Trophoblast cell (in vitro differentiated cells and primary cell): ENCODE measurements around the gene RBM20.
"Not testable (repeated sequence)": the region's sequence is repeated elsewhere in the genome, so short reads cannot be mapped to it uniquely, and the experiment has no call there.

ENCODE experiments used
- DNase-seq, 2 donors: peaks; one replicate each; pipeline ENCODE4 v3.0.0-alpha.2; 2016
- H2AFZ ChIP-seq: 2 replicates; pipeline ENCODE4 v1.6.1; 2013; ENCODE audit warnings: low read length, moderate library complexity, mild to moderate bottlenecking; ENCODE audit not compliant: insufficient read depth, poor library complexity
- H2AK5ac ChIP-seq: 2 replicates; pipeline ENCODE4 v1.6.1; 2013; ENCODE audit warnings: mild to moderate bottlenecking, low read length
- H2BK120ac ChIP-seq: 2 replicates; pipeline ENCODE4 v1.6.1; 2013; ENCODE audit warnings: low read length, mild to moderate bottlenecking, moderate library complexity; ENCODE audit not compliant: insufficient read depth, poor library complexity
- H2BK12ac ChIP-seq: 2 replicates; pipeline ENCODE4 v1.6.1; 2013; ENCODE audit warnings: mild to moderate bottlenecking, low read length, moderate library complexity
- H2BK5ac ChIP-seq: 2 replicates; pipeline ENCODE4 v1.6.1; 2013; ENCODE audit warnings: low read length, low read depth, moderate library complexity, mild to moderate bottlenecking; ENCODE audit not compliant: poor library complexity
- H3K14ac ChIP-seq: 2 replicates; pipeline ENCODE4 v1.6.1; 2013; ENCODE audit warnings: mild to moderate bottlenecking, low read length
- H3K18ac ChIP-seq: 2 replicates; pipeline ENCODE4 v1.6.1; 2013; ENCODE audit warnings: mild to moderate bottlenecking, low read length
- H3K23ac ChIP-seq: 2 replicates; pipeline ENCODE4 v1.6.1; 2013; ENCODE audit warnings: low read length
- H3K27ac ChIP-seq: 2 replicates; pipeline ENCODE4 v1.5.1; 2013; ENCODE audit warnings: low read depth, mild to moderate bottlenecking, inconsistent platforms, low read length, moderate library complexity
- H3K27me3 ChIP-seq: 2 replicates; pipeline ENCODE4 v1.6.1; 2013; ENCODE audit warnings: inconsistent platforms, mild to moderate bottlenecking, low read length, moderate library complexity; ENCODE audit not compliant: insufficient read depth
- H3K36me3 ChIP-seq, 2 experiments: 1 replicate in 1 of 2; 2 replicates in 1 of 2; pipeline ENCODE4 v1.6.1; 2013; ENCODE audit warnings: low read length in 2 of 2, mild to moderate bottlenecking in 2 of 2, moderate library complexity in 1 of 2; ENCODE audit not compliant: insufficient read depth in 2 of 2, control insufficient read depth in 1 of 2
- H3K4ac ChIP-seq: 2 replicates; pipeline ENCODE4 v1.6.1; 2013; ENCODE audit warnings: low read depth, mild to moderate bottlenecking, low read length, moderate library complexity
- H3K4me1 ChIP-seq, 2 experiments: 1 replicate in 1 of 2; 2 replicates in 1 of 2; pipeline ENCODE4 v1.6.1; 2013; ENCODE audit warnings: low read length in 2 of 2, mild to moderate bottlenecking in 2 of 2, moderate library complexity in 1 of 2; ENCODE audit not compliant: insufficient read depth in 2 of 2, control insufficient read depth in 1 of 2
- H3K4me2 ChIP-seq: 2 replicates; pipeline ENCODE4 v1.6.1; 2013; ENCODE audit warnings: inconsistent platforms, mild to moderate bottlenecking, low read length, moderate library complexity
- H3K4me3 ChIP-seq: 2 replicates; pipeline ENCODE4 v1.5.1; 2013; ENCODE audit warnings: mild to moderate bottlenecking, low read depth, low read length, inconsistent platforms
- H3K79me1 ChIP-seq: one replicate; pipeline ENCODE4 v1.6.1; 2013; ENCODE audit warnings: low read length
- H3K79me2 ChIP-seq: 2 replicates; pipeline ENCODE4 v1.6.1; 2013; ENCODE audit warnings: low read length, mild to moderate bottlenecking; ENCODE audit not compliant: control insufficient read depth, insufficient read depth, poor library complexity
- H3K9ac ChIP-seq: 2 replicates; pipeline ENCODE4 v1.6.1; 2013; ENCODE audit warnings: mild to moderate bottlenecking, low read length
- H3K9me3 ChIP-seq: 2 replicates; pipeline ENCODE4 v1.6.1; 2013; ENCODE audit warnings: low read depth, mild to moderate bottlenecking, control low read depth, inconsistent platforms, low read length; ENCODE audit not compliant: insufficient read depth
- H4K12ac ChIP-seq: 2 replicates; pipeline ENCODE4 v1.6.1; 2013; ENCODE audit warnings: low read depth, mild to moderate bottlenecking, low read length, moderate library complexity
- H4K8ac ChIP-seq: 2 replicates; pipeline ENCODE4 v1.6.1; 2013; ENCODE audit warnings: low read depth, mild to moderate bottlenecking, low read length, moderate library complexity
- H4K91ac ChIP-seq: one replicate; pipeline ENCODE4 v1.6.1; 2013; ENCODE audit warnings: low read depth, mild to moderate bottlenecking, low read length, moderate library complexity
- WGBS: extraction: QIAGEN DNeasy Blood & Tissue Kit; methylation state at CpG from one replicate; pipeline ENCODE4 v1.1.7; 2013; ENCODE audit warnings: missing lambda C conversion rate; ENCODE audit not compliant: insufficient read length, insufficient coverage; ENCODE audit errors: extremely low coverage; 5-methylcytosine and 5-hydroxymethylcytosine counted together

RBM20 gene

DNA sequence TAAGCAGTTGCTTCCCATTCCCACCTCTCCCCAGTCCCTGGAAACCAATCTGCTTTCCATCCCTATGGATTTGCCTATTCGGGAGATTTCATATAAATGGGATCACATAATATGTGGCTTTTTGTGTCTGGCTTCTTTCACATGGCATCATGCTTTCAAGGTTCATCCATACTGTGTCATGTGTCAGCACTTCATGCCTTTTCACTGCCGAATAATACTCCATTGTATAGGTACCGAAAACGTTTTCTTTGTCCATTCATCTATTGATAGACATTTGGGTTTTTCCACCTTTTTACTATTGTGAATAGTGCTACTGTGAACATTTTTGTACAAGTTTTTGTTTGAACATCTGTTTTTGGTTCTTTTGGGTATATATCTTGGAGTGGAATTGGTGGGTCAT is 12.5 kb downstream of the RBM20 start:
- Histone ChIP-seq H2BK5ac (no peak overlapping the region), H3K4ac (no peak overlapping the region), H3K4me2 (no peak overlapping the region), H3K79me1 (no peaks in the 10 kb centered on the region), H4K12ac (no peak overlapping the region), H2AK5ac (no peak overlapping the region), H3K23ac (no peak overlapping the region), H3K9me3 (peaks cover 1% of the 10 kb centered on the region), H2BK120ac (no peak overlapping the region), H2BK12ac (no peak overlapping the region), H3K27ac (no peak overlapping the region), H3K27me3 (no peaks in the 10 kb centered on the region), H2AFZ (no peak overlapping the region), H3K4me3 (no peak overlapping the region), H4K91ac (no peak overlapping the region), H3K14ac (no peak overlapping the region), H3K79me2 (no peaks in the 10 kb centered on the region), H4K8ac (no peak overlapping the region), H3K9ac (no peak overlapping the region), H3K36me3 (no peaks in the 10 kb centered on the region), H3K18ac (no peak overlapping the region), H3K4me1 (no peaks in the 10 kb centered on the region)
- no CpG with 5 or more reads among the region's 4 CpGs for WGBS
- no peak for DNase-seq

DNA sequence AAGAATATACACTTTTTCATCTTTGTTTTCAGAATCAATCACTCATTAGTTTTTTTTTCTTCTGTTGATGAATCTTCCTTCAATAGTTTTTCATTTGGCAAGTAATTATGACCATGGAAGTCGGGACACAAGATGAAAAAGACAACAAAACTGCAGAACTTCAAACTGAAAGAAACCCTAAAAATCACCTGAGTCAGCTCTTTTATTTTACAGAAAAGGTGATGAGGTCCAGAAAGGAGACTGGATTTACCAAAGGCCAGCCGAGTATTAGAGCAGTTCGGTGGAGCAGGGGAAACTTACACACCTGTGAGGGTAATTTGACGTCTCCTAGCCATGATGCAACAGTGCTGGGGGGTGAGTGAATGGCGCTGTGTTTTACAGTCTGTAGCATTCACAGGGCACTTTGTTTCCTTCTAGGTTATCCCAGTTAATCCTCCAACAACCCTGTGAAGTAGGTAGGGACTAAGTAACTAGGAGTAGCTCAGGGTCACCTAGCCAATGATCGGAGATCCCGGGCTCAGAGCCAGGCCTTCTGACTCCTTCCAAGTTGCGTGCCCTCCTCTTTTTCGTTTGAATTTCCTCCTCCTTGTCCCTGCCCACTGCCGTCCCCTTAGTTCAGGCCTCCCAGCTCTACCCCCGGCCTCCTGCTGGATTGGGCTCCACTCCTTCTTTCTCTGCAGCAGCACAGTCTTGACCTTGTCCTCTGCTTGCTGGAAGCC is 14.0 kb downstream of the RBM20 start:
- H3K18ac ChIP-seq = no peak overlapping the region

DNA sequence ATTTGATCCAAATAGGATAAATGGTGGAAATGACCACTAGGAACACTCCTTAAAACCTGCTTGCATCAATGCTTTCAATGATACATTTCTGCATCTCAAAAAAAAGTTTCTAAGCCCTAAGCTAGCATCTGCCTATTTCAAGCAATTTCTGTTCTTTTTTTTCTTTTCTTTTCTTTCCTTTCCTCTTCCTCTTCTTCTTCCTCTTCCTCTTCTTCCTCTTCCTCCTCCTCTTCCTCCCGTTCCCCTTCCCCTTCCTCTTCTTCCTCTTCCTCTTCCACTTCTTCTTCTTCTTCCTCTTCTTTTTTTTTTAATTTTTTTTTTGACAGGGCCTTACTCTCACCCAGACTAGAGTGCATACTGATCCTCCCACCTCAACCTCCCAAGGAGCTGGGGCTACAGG is 15.4 kb downstream of the RBM20 start:
- no peak overlapping the region for H2AFZ ChIP-seq
- no peak overlapping the region for H4K8ac ChIP-seq
- H2BK120ac ChIP-seq = no peak overlapping the region
- H3K79me2 ChIP-seq = no peaks in the 10 kb centered on the region
- no peak overlapping the region for H3K23ac ChIP-seq
- H3K9me3 ChIP-seq = no peaks in the 10 kb centered on the region
- H3K4me3 ChIP-seq = no peak overlapping the region
- no peak overlapping the region for H2BK5ac ChIP-seq
- H3K4me1 ChIP-seq = no peaks in the 10 kb centered on the region
- H3K14ac ChIP-seq = no peak overlapping the region
- no peak overlapping the region for H2BK12ac ChIP-seq
- no CpG with 5 or more reads among the region's 1 CpG for WGBS
- no peak overlapping the region for H3K9ac ChIP-seq
- no peak overlapping the region for H3K27ac ChIP-seq
- no peak overlapping the region for H3K18ac ChIP-seq
- DNase-seq = no peak
- H2AK5ac ChIP-seq = no peak overlapping the region
- H4K12ac ChIP-seq = no peak overlapping the region
- no peaks in the 10 kb centered on the region for H3K27me3 ChIP-seq
- H4K91ac ChIP-seq = no peak overlapping the region
- H3K79me1 ChIP-seq = no peaks in the 10 kb centered on the region
- H3K4ac ChIP-seq = no peak overlapping the region
- H3K4me2 ChIP-seq = no peak overlapping the region
- H3K36me3 ChIP-seq = no peaks in the 10 kb centered on the region

More for the DNA sequence above, 14.0 kb downstream of the RBM20 start:
- Histone ChIP-seq H2AK5ac (no peak overlapping the region), H3K36me3 (no peaks in the 10 kb centered on the region), H4K8ac (no peak overlapping the region), H3K4me3 (no peak overlapping the region), H3K14ac (no peak overlapping the region), H2BK120ac (no peak overlapping the region), H4K91ac (no peak overlapping the region), H3K4me1 (no peaks in the 10 kb centered on the region), H2AFZ (no peak overlapping the region), H3K4me2 (no peak overlapping the region), H3K23ac (no peak overlapping the region), H3K9ac (no peak overlapping the region), H4K12ac (no peak overlapping the region), H3K79me2 (no peaks in the 10 kb centered on the region), H3K27me3 (no peaks in the 10 kb centered on the region), H2BK12ac (no peak overlapping the region), H3K4ac (no peak overlapping the region), H3K27ac (no peak overlapping the region), H3K79me1 (no peaks in the 10 kb centered on the region), H3K9me3 (no peaks in the 10 kb centered on the region), H2BK5ac (no peak overlapping the region)
- no peak for DNase-seq
- no CpG with 5 or more reads among the region's 11 CpGs for WGBS

DNA sequence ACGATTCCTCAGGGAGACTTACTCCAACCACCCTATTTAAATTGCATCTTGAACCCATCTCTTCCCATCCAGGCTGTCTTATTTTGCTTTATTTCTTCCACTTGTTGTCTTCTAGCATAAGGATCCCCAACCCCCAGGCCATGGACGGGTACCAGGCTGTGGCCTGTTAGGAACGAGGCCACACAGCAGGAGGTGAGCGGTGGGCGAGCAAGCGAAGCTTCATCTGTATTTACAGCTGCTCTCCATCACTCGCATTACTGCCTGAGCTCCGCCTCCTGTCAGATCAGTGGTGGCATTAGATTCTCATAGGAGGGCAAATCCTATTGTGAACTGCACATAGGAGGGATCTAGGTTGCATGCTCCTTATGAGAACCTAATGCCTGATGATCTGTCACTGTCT is 16.2 kb downstream of the RBM20 start:
- not testable (repeated sequence) for H3K79me1 ChIP-seq, H3K4ac ChIP-seq, H3K4me3 ChIP-seq, H3K4me1 ChIP-seq, H4K8ac ChIP-seq, H3K36me3 ChIP-seq, H3K18ac ChIP-seq, H3K27ac ChIP-seq, H3K23ac ChIP-seq, H4K12ac ChIP-seq, H2BK12ac ChIP-seq, H2BK120ac ChIP-seq, H4K91ac ChIP-seq, H3K4me2 ChIP-seq, H3K9me3 ChIP-seq, H2BK5ac ChIP-seq, H2AFZ ChIP-seq, DNase-seq, H3K9ac ChIP-seq, H2AK5ac ChIP-seq, H3K79me2 ChIP-seq, H3K27me3 ChIP-seq, H3K14ac ChIP-seq
- WGBS = no CpG with 5 or more reads among the region's 8 CpGs
